Upper lobe of left lung (tissue), 4 donors: ENCODE data around the gene KIF13A.

Source experiments
- POLR2A ChIP-seq, 4 donors: fragments of 450-650 bp; IDR thresholded peaks; one replicate each; pipeline ENCODE4 v1.5.1; 2016 to 2017; ENCODE audit warnings: antibody characterized with exemption in 4 of 4, mild to moderate bottlenecking in 2 of 4
- POLR2AphosphoS5 ChIP-seq, 2 donors: sonication (generic); formaldehyde crosslinking; IDR thresholded peaks; one replicate each; pipeline ENCODE4 v1.5.1; 2017; ENCODE audit warnings: antibody characterized with exemption in 2 of 2
- TF ChIP-seq, protein P1 (sequence below), 6 experiments: fragments of 450-650 bp in 4 of 6; fragments of 200-600 bp in 2 of 6; sonication (generic) in 2 of 6; IDR thresholded peaks; one replicate each; pipeline ENCODE4 v1.5.1; 2016 to 2019; ENCODE audit warnings: antibody characterized with exemption in 6 of 6

GRCh38 chr6:18036781-18037180 lies 49.3 kb upstream of the KIF13A start:
- TF ChIP-seq, protein P1, sequence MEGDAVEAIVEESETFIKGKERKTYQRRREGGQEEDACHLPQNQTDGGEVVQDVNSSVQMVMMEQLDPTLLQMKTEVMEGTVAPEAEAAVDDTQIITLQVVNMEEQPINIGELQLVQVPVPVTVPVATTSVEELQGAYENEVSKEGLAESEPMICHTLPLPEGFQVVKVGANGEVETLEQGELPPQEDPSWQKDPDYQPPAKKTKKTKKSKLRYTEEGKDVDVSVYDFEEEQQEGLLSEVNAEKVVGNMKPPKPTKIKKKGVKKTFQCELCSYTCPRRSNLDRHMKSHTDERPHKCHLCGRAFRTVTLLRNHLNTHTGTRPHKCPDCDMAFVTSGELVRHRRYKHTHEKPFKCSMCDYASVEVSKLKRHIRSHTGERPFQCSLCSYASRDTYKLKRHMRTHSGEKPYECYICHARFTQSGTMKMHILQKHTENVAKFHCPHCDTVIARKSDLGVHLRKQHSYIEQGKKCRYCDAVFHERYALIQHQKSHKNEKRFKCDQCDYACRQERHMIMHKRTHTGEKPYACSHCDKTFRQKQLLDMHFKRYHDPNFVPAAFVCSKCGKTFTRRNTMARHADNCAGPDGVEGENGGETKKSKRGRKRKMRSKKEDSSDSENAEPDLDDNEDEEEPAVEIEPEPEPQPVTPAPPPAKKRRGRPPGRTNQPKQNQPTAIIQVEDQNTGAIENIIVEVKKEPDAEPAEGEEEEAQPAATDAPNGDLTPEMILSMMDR (IDR thresholded peaks at IDR 0.05) = no peak
- TF ChIP-seq POLR2A (IDR thresholded peaks at IDR 0.05) = no peak
- TF ChIP-seq POLR2AphosphoS5 (IDR thresholded peaks at IDR 0.05) = no peak
